RWPE2 (cell line): ENCODE results near the gene SLC12A8.

Experiments
- ATAC-seq: fragments of 200-7000 bp; cut with Tn5 transposase; 3 replicates; pipeline ENCODE4 v1.9.1; 2021; ENCODE audit warnings: low read depth
- DNase-seq: peaks from one replicate; pipeline ENCODE4 v3.0.0-alpha.2; 2020; ENCODE audit warnings: low spot score
- H3K27ac ChIP-seq: fragments of 450-650 bp; 2 replicates; pipeline ENCODE4 v1.5.1; 2017; ENCODE audit warnings: mild to moderate bottlenecking; ENCODE audit not compliant: poor library complexity, severe bottlenecking
- H3K27me3 ChIP-seq: fragments of 250-450 bp; sonication (Bioruptor Pico); 2 replicates; pipeline ENCODE4 v1.5.1; 2021; ENCODE audit warnings: mild to moderate bottlenecking, moderate library complexity; ENCODE audit not compliant: insufficient read depth, poor library complexity, severe bottlenecking
- H3K36me3 ChIP-seq: fragments of 250-450 bp; sonication (Bioruptor Pico); 2 replicates; pipeline ENCODE4 v1.5.1; 2020; ENCODE audit warnings: low read depth, mild to moderate bottlenecking, moderate library complexity
- H3K4me1 ChIP-seq: fragments of 250-450 bp; sonication (Bioruptor Pico); 2 replicates; pipeline ENCODE4 v1.5.1; 2021; ENCODE audit warnings: mild to moderate bottlenecking, moderate library complexity; ENCODE audit not compliant: insufficient read depth, poor library complexity, severe bottlenecking
- H3K4me3 ChIP-seq: fragments of 250-450 bp; sonication (Bioruptor Pico); 2 replicates; pipeline ENCODE4 v1.5.1; 2021; ENCODE audit warnings: mild to moderate bottlenecking, moderate library complexity; ENCODE audit not compliant: severe bottlenecking
- H3K9me3 ChIP-seq: fragments of 250-450 bp; sonication (Bioruptor Pico); 2 replicates; pipeline ENCODE4 v1.5.1; 2021; ENCODE audit warnings: mild to moderate bottlenecking, moderate library complexity; ENCODE audit not compliant: severe bottlenecking
- TF ChIP-seq, protein P1 (sequence below): fragments of 450-650 bp; IDR thresholded peaks from one replicate; pipeline ENCODE4 v1.5.1; 2017; ENCODE audit warnings: mild to moderate bottlenecking, moderate library complexity; ENCODE audit not compliant: poor library complexity, severe bottlenecking

The SLC12A8 gene

DNA sequence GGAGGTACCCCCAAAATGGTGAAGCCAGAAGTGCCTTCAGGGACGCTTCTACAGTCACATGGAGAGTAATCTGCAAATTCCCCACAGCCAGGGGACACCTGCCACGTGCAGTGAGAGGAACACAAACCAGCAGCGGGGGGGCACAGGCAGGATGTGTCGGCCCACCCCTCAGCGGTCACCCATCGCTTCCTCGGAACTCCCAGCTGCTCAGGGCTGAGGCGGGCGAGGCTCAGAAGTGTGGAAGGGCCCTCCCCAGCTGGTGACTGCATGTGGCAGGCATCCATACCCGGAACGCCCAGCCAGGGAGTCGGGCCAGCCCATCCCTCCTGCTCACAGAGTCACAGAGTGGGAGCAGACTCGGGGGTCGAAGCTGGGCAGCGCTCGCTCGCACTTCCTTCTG, 63.7 kb downstream of the SLC12A8 start:
- ATAC-seq (no peak; the same call in 2 of the 3 replicates), DNase-seq (no peak)
- H3K36me3 ChIP-seq: no peaks in the 10 kb centered on the region
- TF ChIP-seq, protein P1, sequence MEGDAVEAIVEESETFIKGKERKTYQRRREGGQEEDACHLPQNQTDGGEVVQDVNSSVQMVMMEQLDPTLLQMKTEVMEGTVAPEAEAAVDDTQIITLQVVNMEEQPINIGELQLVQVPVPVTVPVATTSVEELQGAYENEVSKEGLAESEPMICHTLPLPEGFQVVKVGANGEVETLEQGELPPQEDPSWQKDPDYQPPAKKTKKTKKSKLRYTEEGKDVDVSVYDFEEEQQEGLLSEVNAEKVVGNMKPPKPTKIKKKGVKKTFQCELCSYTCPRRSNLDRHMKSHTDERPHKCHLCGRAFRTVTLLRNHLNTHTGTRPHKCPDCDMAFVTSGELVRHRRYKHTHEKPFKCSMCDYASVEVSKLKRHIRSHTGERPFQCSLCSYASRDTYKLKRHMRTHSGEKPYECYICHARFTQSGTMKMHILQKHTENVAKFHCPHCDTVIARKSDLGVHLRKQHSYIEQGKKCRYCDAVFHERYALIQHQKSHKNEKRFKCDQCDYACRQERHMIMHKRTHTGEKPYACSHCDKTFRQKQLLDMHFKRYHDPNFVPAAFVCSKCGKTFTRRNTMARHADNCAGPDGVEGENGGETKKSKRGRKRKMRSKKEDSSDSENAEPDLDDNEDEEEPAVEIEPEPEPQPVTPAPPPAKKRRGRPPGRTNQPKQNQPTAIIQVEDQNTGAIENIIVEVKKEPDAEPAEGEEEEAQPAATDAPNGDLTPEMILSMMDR: no peak
- H3K27ac ChIP-seq: no peak overlapping the region
- H3K4me1 ChIP-seq: no peaks in the 10 kb centered on the region
- H3K4me3 ChIP-seq: no peak overlapping the region
- no peaks in the 10 kb centered on the region for H3K27me3 ChIP-seq
- H3K9me3 ChIP-seq: no peaks in the 10 kb centered on the region

DNA sequence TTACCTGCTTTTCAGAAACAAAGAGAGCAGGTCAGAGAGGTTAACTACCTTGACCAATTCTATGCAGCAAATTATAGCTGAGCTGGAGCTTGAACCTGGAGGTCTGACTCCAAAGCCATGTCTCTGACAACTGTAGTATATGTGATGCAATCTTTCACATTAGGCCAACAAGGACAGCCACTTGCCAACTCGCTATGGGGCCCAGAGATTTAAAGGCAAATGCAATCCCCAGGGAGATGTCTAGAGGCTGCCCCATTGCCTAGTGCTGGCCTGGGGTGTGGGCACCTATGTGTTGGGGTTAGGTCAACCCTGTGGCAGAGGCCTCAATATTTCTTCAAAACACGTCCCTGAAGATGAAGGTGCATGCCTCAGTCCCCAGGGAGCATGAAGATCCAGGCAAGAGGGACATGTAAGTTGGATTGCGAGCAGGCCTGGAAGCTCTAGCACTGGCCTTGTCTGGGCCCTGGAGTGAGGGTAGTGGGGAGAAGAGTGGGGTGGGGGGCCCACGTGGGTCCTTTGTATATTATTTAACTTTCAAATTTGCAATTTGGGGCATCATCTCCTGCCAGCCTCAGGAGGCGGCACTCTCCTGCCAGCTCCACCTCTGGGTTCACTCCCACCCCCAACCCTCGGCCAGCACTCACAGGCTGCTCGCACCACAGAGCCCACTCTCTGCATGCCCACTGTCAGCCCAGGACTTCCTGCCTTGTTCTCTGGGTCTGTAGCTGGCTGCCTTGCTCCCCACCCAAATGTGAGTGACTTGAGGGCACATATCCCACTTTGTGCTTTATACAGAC, 64.3 kb downstream of the SLC12A8 start:
- ATAC-seq: no peak
- Histone ChIP-seq H3K4me1 (no peaks in the 10 kb centered on the region), H3K4me3 (no peak overlapping the region), H3K27me3 (no peaks in the 10 kb centered on the region), H3K9me3 (no peaks in the 10 kb centered on the region), H3K27ac (no peak overlapping the region), H3K36me3 (no peaks in the 10 kb centered on the region)
- TF ChIP-seq, protein P1: no peak
- DNase-seq: no peak

DNA sequence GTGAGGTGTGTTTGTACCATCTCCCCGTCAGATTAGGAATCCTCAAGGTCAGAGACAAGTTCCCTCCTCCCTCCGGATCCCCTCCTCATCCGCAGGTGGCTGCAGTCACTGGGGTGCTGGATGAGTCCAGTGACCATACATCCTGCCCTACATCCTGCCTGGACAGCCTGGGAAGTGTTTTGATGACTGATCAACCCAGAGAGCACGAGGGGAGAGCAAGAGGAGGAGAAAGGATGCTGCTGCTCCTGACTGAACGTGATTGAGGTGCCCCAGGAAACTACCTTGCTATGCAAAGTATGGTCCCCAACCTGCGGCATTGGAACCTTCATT, 65.1 kb downstream of the SLC12A8 start:
- no peak overlapping the region for H3K4me3 ChIP-seq
- no peaks in the 10 kb centered on the region for H3K4me1 ChIP-seq
- ATAC-seq (no peak), DNase-seq (no peak)
- H3K27me3 ChIP-seq: no peaks in the 10 kb centered on the region
- no peaks in the 10 kb centered on the region for H3K36me3 ChIP-seq
- TF ChIP-seq, protein P1: no peak
- no peaks in the 10 kb centered on the region for H3K9me3 ChIP-seq
- H3K27ac ChIP-seq: no peak overlapping the region

DNA sequence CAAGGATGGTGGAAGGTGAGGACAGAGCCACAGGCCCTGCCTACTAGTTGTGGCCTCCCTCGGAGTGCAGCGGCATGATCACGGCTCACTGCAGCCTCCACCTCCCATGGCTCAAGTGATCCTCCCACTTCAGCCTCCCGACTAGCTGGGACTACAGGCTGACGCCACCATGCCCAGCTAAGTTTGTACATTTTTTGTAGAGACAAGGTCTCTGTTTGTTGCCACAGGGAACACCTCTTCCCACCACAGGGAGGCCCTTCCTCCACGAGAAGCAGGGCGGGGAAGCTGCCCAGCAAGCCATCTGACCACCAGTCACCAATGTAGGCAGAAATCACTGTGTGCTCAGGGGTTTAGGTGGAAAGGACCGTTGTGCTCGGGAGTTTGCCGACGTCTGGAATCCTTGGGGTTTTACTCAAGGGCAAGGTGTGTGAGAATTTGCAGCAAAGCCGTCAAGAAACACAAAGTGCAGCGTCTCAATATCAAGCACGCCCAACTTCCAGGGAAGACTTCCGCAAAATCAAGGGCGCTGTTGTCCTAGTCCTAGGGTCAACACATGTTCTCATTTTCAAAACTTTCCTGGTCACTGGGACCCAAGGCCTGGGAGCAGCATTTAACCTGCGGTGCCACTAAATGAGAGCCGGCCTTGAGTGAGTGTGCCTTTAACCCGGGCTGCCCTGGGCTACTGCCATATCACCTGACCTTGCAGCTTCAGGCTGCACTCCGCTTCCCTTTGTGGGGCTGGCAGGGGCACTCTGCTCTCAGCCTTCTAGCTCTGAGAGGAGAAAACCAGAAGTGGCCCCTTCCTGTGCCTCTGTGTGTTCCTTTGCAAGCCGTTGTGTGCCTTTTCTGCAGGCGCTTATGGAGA, 65.7 kb downstream of the SLC12A8 start:
- DNase-seq (no peak), ATAC-seq (no peak)
- Histone ChIP-seq H3K36me3 (no peaks in the 10 kb centered on the region), H3K9me3 (no peaks in the 10 kb centered on the region), H3K4me1 (no peaks in the 10 kb centered on the region), H3K4me3 (no peak overlapping the region), H3K27me3 (no peaks in the 10 kb centered on the region), H3K27ac (no peak overlapping the region)
- TF ChIP-seq, protein P1: no peak
